HCT116 (cell line): ENCODE data around the gene TBX4. TPM values are rescaled to one million over a fixed set of nuclear protein-coding genes. Genes with fewer than 3 reads are reported as not detected.

ENCODE experiments used
- ATAC-seq: fragments of 200-7000 bp; cut with Tn5 transposase; 2 replicates; pipeline ENCODE4 v1.9.1; 2020; ENCODE audit warnings: mild to moderate bottlenecking, moderate library complexity
- BruUV-seq: library from RNA; stranded (reverse); fragments of 400-500 nt; replicated peaks from 2 replicates; lab custom pipeline; 2021; lab: Mats Ljungman, UMichigan
- CTCF ChIA-PET: fragments of 300-600 bp; sonication (Branson Sonifier 250); formaldehyde crosslinking; loops from one replicate; lab custom pipeline; 2021; ENCODE audit warnings: antibody characterized with exemption; lab: Charles Lee
- POLR2A ChIA-PET: fragments of 300-600, 350-600 bp; sonication (Branson Sonifier 250); formaldehyde crosslinking; loops from one replicate; lab custom pipeline; 2021; ENCODE audit warnings: antibody characterized with exemption; lab: Charles Lee
- RAD21 ChIA-PET, 2 experiments: fragments of 300-600 bp; sonication (Branson Sonifier 250); formaldehyde crosslinking; loops; one replicate each; lab custom pipeline; 2023; ENCODE audit warnings: low total read pairs in 2 of 2; ENCODE audit not compliant: uncharacterized antibody in 2 of 2, unreplicated experiment in 2 of 2, low non-redundant PET in 1 of 2; lab: Charles Lee
- DNase-seq: peaks from one replicate; pipeline ENCODE4 v3.0.0-alpha.2; 2010; ENCODE audit warnings: low read depth, low spot score
- H2AFZ ChIP-seq: fragments of 200-600 bp; shearing (Covaris generic), sonication (generic); 2 replicates; pipeline ENCODE4 v1.6.1; 2017; ENCODE audit warnings: low read depth, mixed run types, mixed read lengths, antibody characterized with exemption, low read length; ENCODE audit not compliant: poor library complexity, severe bottlenecking
- H3K27ac ChIP-seq: 2 replicates; pipeline ENCODE4 v1.5.1; 2012; ENCODE audit warnings: low read depth, low read length
- H3K27me3 ChIP-seq: fragments of 200-600 bp; sonication (generic); 2 replicates; pipeline ENCODE4 v1.6.1; 2016; ENCODE audit warnings: mixed run types, low read length, mixed read lengths; ENCODE audit not compliant: insufficient read depth
- H3K36me3 ChIP-seq, 2 experiments: fragments of 200-500 bp in 1 of 2; fragments of 200-600 bp in 1 of 2; sonication (Bioruptor generic) in 1 of 2; sonication (generic) in 1 of 2; 2 replicates each; pipeline versions ENCODE4 v1.5.1 to v1.6.1; 2014 to 2016; ENCODE audit warnings: low read length in 2 of 2, inconsistent platforms in 1 of 2, mixed read lengths in 1 of 2, mixed run types in 1 of 2; ENCODE audit not compliant: insufficient read depth in 2 of 2, control insufficient read depth in 1 of 2
- H3K4me1 ChIP-seq, 2 experiments: fragments of 200-600 bp in 1 of 2; sonication (generic) in 1 of 2; 2 replicates each; pipeline versions ENCODE4 v1.5.1 to v1.6.1; 2012 to 2017; ENCODE audit warnings: low read length in 2 of 2, inconsistent platforms in 1 of 2, mild to moderate bottlenecking in 1 of 2, mixed read lengths in 1 of 2, mixed run types in 1 of 2, moderate library complexity in 1 of 2; ENCODE audit not compliant: insufficient read depth in 2 of 2, control insufficient read depth in 1 of 2
- H3K4me2 ChIP-seq: fragments of 200-600 bp; sonication (generic); 2 replicates; pipeline ENCODE4 v1.6.1; 2017; ENCODE audit warnings: mixed run types, low read length, mixed read lengths
- H3K4me3 ChIP-seq, 2 experiments: fragments of 200-600 bp in 1 of 2; sonication (generic) in 1 of 2; replicated peaks in 1 of 2; 2 replicates each; pipeline ENCODE4 v1.5.1; 2011 to 2016; ENCODE audit warnings: low read length in 2 of 2, control low read depth in 1 of 2, low read depth in 1 of 2, mild to moderate bottlenecking in 1 of 2, mixed read lengths in 1 of 2, mixed run types in 1 of 2
- H3K79me2 ChIP-seq: fragments of 200-600 bp; sonication (generic); 2 replicates; pipeline ENCODE4 v1.6.1; 2017; ENCODE audit warnings: mild to moderate bottlenecking, mixed run types, low read length, moderate library complexity, mixed read lengths; ENCODE audit not compliant: insufficient read depth
- H3K9ac ChIP-seq: fragments of 200-600 bp; sonication (generic); 2 replicates; pipeline ENCODE4 v1.6.1; 2016; ENCODE audit warnings: low read length, mixed read lengths
- H3K9me2 ChIP-seq: fragments of 200-600 bp; sonication (generic), shearing (Covaris generic); 2 replicates; pipeline ENCODE4 v1.6.1; 2017; ENCODE audit warnings: mixed run types, mild to moderate bottlenecking, moderate library complexity; ENCODE audit not compliant: insufficient read depth
- H3K9me3 ChIP-seq, 2 experiments: fragments of 200-500 bp in 1 of 2; fragments of 200-600 bp in 1 of 2; sonication (Bioruptor generic) in 1 of 2; sonication (generic) in 1 of 2; 2 replicates each; pipeline ENCODE4 v1.6.1; 2014 to 2017; ENCODE audit warnings: low read length in 2 of 2, mixed read lengths in 2 of 2, inconsistent platforms in 1 of 2, low read depth in 1 of 2, mild to moderate bottlenecking in 1 of 2, mixed run types in 1 of 2, moderate library complexity in 1 of 2; ENCODE audit not compliant: control insufficient read depth in 1 of 2, insufficient read depth in 1 of 2
- H4K20me1 ChIP-seq: fragments of 200-600 bp; sonication (generic), shearing (Covaris generic); 2 replicates; pipeline ENCODE4 v1.6.1; 2017; ENCODE audit warnings: mixed run types, mild to moderate bottlenecking, moderate library complexity; ENCODE audit not compliant: insufficient read depth
- CBX3 ChIP-seq: IDR thresholded peaks from 2 replicates; pipeline ENCODE4 v1.6.1; 2012; ENCODE audit warnings: low read depth
- ELF1 ChIP-seq: IDR thresholded peaks from 2 replicates; pipeline ENCODE4 v1.6.1; 2012; ENCODE audit warnings: low read depth, borderline replicate concordance
- MAX ChIP-seq: IDR thresholded peaks from 2 replicates; pipeline ENCODE4 v1.6.1; 2012
- POLR2AphosphoS5 ChIP-seq: IDR thresholded peaks from 2 replicates; pipeline ENCODE4 v1.6.1; 2011; ENCODE audit warnings: mild to moderate bottlenecking, low read depth, low read length, moderate library complexity
- RAD21 ChIP-seq: IDR thresholded peaks from 2 replicates; pipeline ENCODE4 v1.6.1; 2012; ENCODE audit warnings: low read depth, mild to moderate bottlenecking
- SIN3A ChIP-seq: IDR thresholded peaks from 2 replicates; pipeline ENCODE4 v1.6.1; 2012; ENCODE audit warnings: low read depth
- YY1 ChIP-seq: IDR thresholded peaks from 2 replicates; pipeline ENCODE4 v1.6.1; 2011; ENCODE audit warnings: low read length, low read depth, moderate library complexity, mild to moderate bottlenecking; ENCODE audit not compliant: insufficient replicate concordance; ENCODE audit errors: extremely low read depth
- ZNF274 ChIP-seq: fragments of 200-500 bp; sonication (Bioruptor generic); IDR thresholded peaks from 2 replicates; pipeline ENCODE4 v1.6.1; 2014; ENCODE audit warnings: mild to moderate bottlenecking, low read depth, low read length, inconsistent platforms
- intact Hi-C: fragments of 100-400 bp; cut with micrococcal nuclease; formaldehyde crosslinking; loops from 2 replicates; pipeline ENCODE4 v1.10.0; 2022
- total RNA-seq: library from RNA; stranded (reverse); gene quantifications from one replicate; pipeline ENCODE4 v1.2.1, GENCODE V29; 2021; ENCODE audit not compliant: unreplicated experiment
- TF ChIP-seq, protein P1 (sequence below), 3 experiments: fragments of 200-600 bp in 1 of 3; sonication (generic) in 1 of 3; IDR thresholded peaks in 2 of 3; conservative IDR thresholded peaks in 1 of 3; 2 replicates each; pipeline ENCODE4 v1.5.1; 2012 to 2017; ENCODE audit warnings: low read depth in 2 of 3, low read length in 2 of 3, antibody characterized with exemption in 1 of 3, borderline replicate concordance in 1 of 3, control low read depth in 1 of 3, mild to moderate bottlenecking in 1 of 3, mixed read lengths in 1 of 3, mixed run types in 1 of 3, moderate library complexity in 1 of 3; ENCODE audit not compliant: insufficient read depth in 1 of 3
- TF ChIP-seq, protein P2 (sequence below): IDR thresholded peaks from 2 replicates; pipeline ENCODE4 v1.6.1; 2011; ENCODE audit warnings: mild to moderate bottlenecking, low read length, moderate library complexity; ENCODE audit not compliant: insufficient replicate concordance; ENCODE audit errors: extremely low read depth

The TBX4 gene
- total RNA-seq, 1 experiment from 2014 or later = 0.27 TPM

DNA sequence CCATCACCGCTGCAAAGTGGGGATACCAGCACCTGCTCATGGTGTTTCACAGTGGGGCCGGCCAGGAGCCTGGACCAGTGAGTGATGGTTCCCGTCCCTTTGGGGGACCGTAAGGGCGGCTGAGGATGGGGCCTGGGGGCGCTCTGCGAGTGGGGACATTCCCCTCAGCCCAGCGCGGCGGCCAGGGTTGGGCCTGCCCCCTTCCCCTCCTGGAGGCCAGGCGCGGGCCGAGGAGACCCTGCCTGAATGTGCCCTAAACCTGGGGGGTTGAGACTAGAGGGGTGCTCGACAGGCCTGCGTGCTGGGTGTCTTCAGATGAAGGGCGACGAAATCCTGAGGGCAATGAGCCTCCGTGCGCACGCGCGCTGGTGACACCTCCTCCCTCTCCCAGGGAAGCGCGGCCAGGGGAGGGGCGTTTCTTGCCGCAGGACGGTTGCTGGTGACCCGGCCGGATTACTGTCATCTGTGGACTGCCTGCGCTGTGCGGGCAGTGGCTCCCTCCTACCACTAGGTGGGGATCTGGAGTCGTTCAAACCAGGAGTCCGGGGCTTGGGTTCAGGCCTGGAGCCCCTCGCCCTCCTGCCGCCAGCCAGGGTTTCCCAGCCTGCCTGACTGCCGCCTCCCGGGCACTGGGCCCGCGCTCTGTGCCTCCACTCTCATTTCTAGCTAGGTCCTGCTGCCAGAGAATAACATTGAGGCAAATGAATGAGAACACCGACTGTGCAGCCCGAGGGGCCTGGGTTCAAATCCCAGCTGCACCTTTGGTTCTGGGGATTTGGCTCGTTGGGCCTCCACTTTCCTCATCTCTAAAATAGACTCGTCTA lies 35.5 kb upstream of the TBX4 start:
- intact Hi-C loops = loop anchor here (1.0 kb wide), 3 partner anchors 135 to 693 kb away; no protein-coding TSS in a partner anchor
- ATAC-seq = peak; percentile 85
- POLR2A ChIA-PET = no interaction called here
- no peaks in the 10 kb centered on the region for H3K9me2 ChIP-seq
- no peaks in the 10 kb centered on the region for H3K36me3 ChIP-seq
- CTCF ChIA-PET = interaction anchor here (0.7 to 5.0 kb wide), 11 partner anchors 8 to 693 kb away, joined by 3 to 28 read pairs (median 5); no protein-coding TSS in a partner anchor
- DNase-seq = peak; percentile 89
- RAD21 ChIA-PET = interaction anchor here (0.9 to 1.3 kb wide), 4 partner anchors 134 to 167 kb away, joined by 3 to 6 read pairs (median 4); no protein-coding TSS in a partner anchor
- TF ChIP-seq, protein P1, sequence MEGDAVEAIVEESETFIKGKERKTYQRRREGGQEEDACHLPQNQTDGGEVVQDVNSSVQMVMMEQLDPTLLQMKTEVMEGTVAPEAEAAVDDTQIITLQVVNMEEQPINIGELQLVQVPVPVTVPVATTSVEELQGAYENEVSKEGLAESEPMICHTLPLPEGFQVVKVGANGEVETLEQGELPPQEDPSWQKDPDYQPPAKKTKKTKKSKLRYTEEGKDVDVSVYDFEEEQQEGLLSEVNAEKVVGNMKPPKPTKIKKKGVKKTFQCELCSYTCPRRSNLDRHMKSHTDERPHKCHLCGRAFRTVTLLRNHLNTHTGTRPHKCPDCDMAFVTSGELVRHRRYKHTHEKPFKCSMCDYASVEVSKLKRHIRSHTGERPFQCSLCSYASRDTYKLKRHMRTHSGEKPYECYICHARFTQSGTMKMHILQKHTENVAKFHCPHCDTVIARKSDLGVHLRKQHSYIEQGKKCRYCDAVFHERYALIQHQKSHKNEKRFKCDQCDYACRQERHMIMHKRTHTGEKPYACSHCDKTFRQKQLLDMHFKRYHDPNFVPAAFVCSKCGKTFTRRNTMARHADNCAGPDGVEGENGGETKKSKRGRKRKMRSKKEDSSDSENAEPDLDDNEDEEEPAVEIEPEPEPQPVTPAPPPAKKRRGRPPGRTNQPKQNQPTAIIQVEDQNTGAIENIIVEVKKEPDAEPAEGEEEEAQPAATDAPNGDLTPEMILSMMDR (IDR thresholded peaks at IDR 0.05 in 2 of 3, conservative IDR thresholded peaks at IDR 0.05 in 1 of 3; ENCODE audit: borderline replicate concordance in 1 of 3, insufficient read depth in 1 of 3, low read depth in 2 of 3, low read length in 2 of 3) = peak; percentile 96 to 100 (median 99)
- TF ChIP-seq MAX = no peak
- peak; percentile 39; the same call in 1 of the 2 replicates for TF ChIP-seq POLR2AphosphoS5
- peak; percentile 99 for TF ChIP-seq RAD21
- TF ChIP-seq, protein P2, sequence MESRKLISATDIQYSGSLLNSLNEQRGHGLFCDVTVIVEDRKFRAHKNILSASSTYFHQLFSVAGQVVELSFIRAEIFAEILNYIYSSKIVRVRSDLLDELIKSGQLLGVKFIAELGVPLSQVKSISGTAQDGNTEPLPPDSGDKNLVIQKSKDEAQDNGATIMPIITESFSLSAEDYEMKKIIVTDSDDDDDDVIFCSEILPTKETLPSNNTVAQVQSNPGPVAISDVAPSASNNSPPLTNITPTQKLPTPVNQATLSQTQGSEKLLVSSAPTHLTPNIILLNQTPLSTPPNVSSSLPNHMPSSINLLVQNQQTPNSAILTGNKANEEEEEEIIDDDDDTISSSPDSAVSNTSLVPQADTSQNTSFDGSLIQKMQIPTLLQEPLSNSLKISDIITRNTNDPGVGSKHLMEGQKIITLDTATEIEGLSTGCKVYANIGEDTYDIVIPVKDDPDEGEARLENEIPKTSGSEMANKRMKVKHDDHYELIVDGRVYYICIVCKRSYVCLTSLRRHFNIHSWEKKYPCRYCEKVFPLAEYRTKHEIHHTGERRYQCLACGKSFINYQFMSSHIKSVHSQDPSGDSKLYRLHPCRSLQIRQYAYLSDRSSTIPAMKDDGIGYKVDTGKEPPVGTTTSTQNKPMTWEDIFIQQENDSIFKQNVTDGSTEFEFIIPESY = no peak
- no peak for TF ChIP-seq SIN3A
- no peak for TF ChIP-seq ELF1
- TF ChIP-seq ZNF274 = no peak
- 0 out of 2 replicates have a peak, but pooled peaks have one; percentile 50 for TF ChIP-seq CBX3
- TF ChIP-seq YY1 = peak; percentile 41
- peak overlapping the region; percentile 71 for H3K27ac ChIP-seq
- H3K4me2 ChIP-seq = peak overlapping the region; percentile 62
- no TSS peak for BruUV-seq
- H3K4me3 ChIP-seq = peak overlapping the region in 1 of 2 experiments; percentile 20; a peak in 2 of 4 replicates
- peak overlapping the region; percentile 28 for H3K9ac ChIP-seq
- no peaks in the 10 kb centered on the region for H3K9me3 ChIP-seq
- peaks cover 43 to 49% of the 10 kb centered on the region in 2 experiments for H3K4me1 ChIP-seq
- peak overlapping the region; percentile 81 for H2AFZ ChIP-seq
- H4K20me1 ChIP-seq = no peaks in the 10 kb centered on the region
- H3K79me2 ChIP-seq = no peaks in the 10 kb centered on the region
- H3K27me3 ChIP-seq = no peaks in the 10 kb centered on the region
